ENCODE measurements around the gene KLHL13. TPM values are rescaled to one million over a fixed set of nuclear protein-coding genes. Genes with fewer than 3 reads are reported as not detected.

Gene KLHL13
- total and polyA plus RNA-seq, 10 of the 15 experiments (the other 5 are each of a cell fraction or from before 2014, with no cell fraction given), result 8.2 to 34.1 (median 13.8) TPM

- TF ChIP-seq MEF2A (IDR thresholded peaks at IDR 0.05; ENCODE audit: insufficient read depth, low read depth, low read length), result no peak
- TF ChIP-seq NBN (IDR thresholded peaks at IDR 0.05), result no peak
- TF ChIP-seq ATF3 (IDR thresholded peaks at IDR 0.05; ENCODE audit: borderline replicate concordance, extremely low read depth, low read depth, low read length), result no peak
- TF ChIP-seq HDAC2 (IDR thresholded peaks at IDR 0.05), result no peak
- Histone ChIP-seq H3K4me3 (no peak overlapping the region), H2AFZ (ENCODE audit: control insufficient read depth, low read depth, low read length) (no peak overlapping the region), H3K27ac (ENCODE audit: control insufficient read depth, insufficient read depth) (no peak overlapping the region), H3K4me2 (ENCODE audit: control insufficient read depth, insufficient read depth) (no peak overlapping the region), H3K9ac (ENCODE audit: control insufficient read depth, insufficient read depth, low read length) (no peak overlapping the region), H3K36me3 (ENCODE audit: control insufficient read depth in 2 of 2, insufficient read depth in 2 of 2, low read length in 1 of 2) (no peaks in the 10 kb centered on the region), H3K79me2 (ENCODE audit: control insufficient read depth, insufficient read depth, low read length) (no peaks in the 10 kb centered on the region), H4K20me1 (ENCODE audit: control insufficient read depth, insufficient read depth) (no peaks in the 10 kb centered on the region), H3K9me3 (replicated peaks; ENCODE audit: control insufficient read depth, insufficient read depth, low read length) (no peaks in the 10 kb centered on the region), H3K4me1 (ENCODE audit: control insufficient read depth, insufficient read depth, low read length) (no peaks in the 10 kb centered on the region), H3K27me3 (replicated peaks in 1 of 2; ENCODE audit: control insufficient read depth in 2 of 2, insufficient read depth in 2 of 2, low read length in 1 of 2) (no peaks in the 10 kb centered on the region)
- ChIA-PET POLR2A (no interaction called here), RAD21 (ENCODE audit: unreplicated experiment) (no interaction called here), SMC1A (ENCODE audit: uncharacterized antibody, unreplicated experiment) (no interaction called here), CTCF (no interaction called here)
- intact Hi-C loops (cut with micrococcal nuclease; ENCODE audit: unreplicated experiment) (no loop called here), in situ Hi-C loops (cut with MboI) (no loop called here)
- WGBS (ENCODE audit: insufficient coverage, insufficient replicate concordance, low lambda C conversion rate, missing lambda C conversion rate), result 44% methylated on average over 1 of the region's 1 CpG
- no peak for FAIRE-seq
- BruUV-seq (replicated peaks), result no TSS peak
- no peak for ATAC-seq
- DNase-seq (ENCODE audit: low read depth, low spot score), result no peak
Observed at GRCh38 chrX:117910216-117910615, 206.4 kb downstream of the KLHL13 start.

GRCh38 chrX:117898226-117898625 lies 218.4 kb downstream of the KLHL13 start:
- ChIA-PET CTCF (no interaction called here), RAD21 (ENCODE audit: unreplicated experiment) (no interaction called here), POLR2A (interaction anchor here (0.6 kb wide), 1 partner anchor 1412 kb away, joined by 4 read pairs; no protein-coding TSS in a partner anchor), SMC1A (ENCODE audit: uncharacterized antibody, unreplicated experiment) (no interaction called here)
- BruUV-seq (replicated peaks), result no TSS peak
- Histone ChIP-seq H3K9ac (ENCODE audit: control insufficient read depth, insufficient read depth, low read length) (no peak overlapping the region), H3K27ac (ENCODE audit: control insufficient read depth, insufficient read depth) (no peak overlapping the region), H3K79me2 (ENCODE audit: control insufficient read depth, insufficient read depth, low read length) (no peaks in the 10 kb centered on the region), H3K36me3 (ENCODE audit: control insufficient read depth in 2 of 2, insufficient read depth in 2 of 2, low read length in 1 of 2) (no peaks in the 10 kb centered on the region), H4K20me1 (ENCODE audit: control insufficient read depth, insufficient read depth) (no peaks in the 10 kb centered on the region), H3K4me2 (ENCODE audit: control insufficient read depth, insufficient read depth) (no peak overlapping the region), H3K4me1 (ENCODE audit: control insufficient read depth, insufficient read depth, low read length) (no peaks in the 10 kb centered on the region), H2AFZ (ENCODE audit: control insufficient read depth, low read depth, low read length) (no peak overlapping the region), H3K9me3 (replicated peaks; ENCODE audit: control insufficient read depth, insufficient read depth, low read length) (no peaks in the 10 kb centered on the region), H3K4me3 (no peak overlapping the region), H3K27me3 (replicated peaks in 1 of 2; ENCODE audit: control insufficient read depth in 2 of 2, insufficient read depth in 2 of 2, low read length in 1 of 2) (no peaks in the 10 kb centered on the region)
- ATAC-seq, result no peak
- intact Hi-C loops (cut with micrococcal nuclease; ENCODE audit: unreplicated experiment), result no loop called here
- 0% methylated on average over 1 of the region's 1 CpG for WGBS (ENCODE audit: insufficient coverage, insufficient replicate concordance, low lambda C conversion rate, missing lambda C conversion rate)
- DNase-seq (ENCODE audit: low read depth, low spot score), result no peak
- in situ Hi-C loops (cut with MboI), result no loop called here
- FAIRE-seq, result no peak
- TF ChIP-seq ATF3 (IDR thresholded peaks at IDR 0.05; ENCODE audit: borderline replicate concordance, extremely low read depth, low read depth, low read length) (no peak), ZBTB4 (CRISPR knock-in tag; IDR thresholded peaks at IDR 0.05) (no peak), PBX3 (IDR thresholded peaks at IDR 0.05; ENCODE audit: insufficient replicate concordance, low read depth, low read length) (no peak), PKNOX1 (IDR thresholded peaks at IDR 0.05) (no peak), HDAC2 (IDR thresholded peaks at IDR 0.05) (no peak), SPI1 (IDR thresholded peaks at IDR 0.05; ENCODE audit: borderline replicate concordance, insufficient read depth, low read depth, low read length) (no peak), JUNB (IDR thresholded peaks at IDR 0.05) (no peak), SMAD1 (IDR thresholded peaks at IDR 0.05; ENCODE audit: low read depth, partially characterized antibody) (no peak)

All from GM12878 (cell line).